Measurements from ENCODE around the gene RHOXF2. TPM values are rescaled to one million over a fixed set of nuclear protein-coding genes. Genes with fewer than 3 reads are reported as not detected.

RHOXF2 gene
- total and polyA plus RNA-seq, 9 of the 15 experiments (the other 6 are each of a cell fraction or from before 2014, with no cell fraction given), result 36.0 to 200 (median 141) TPM

DNA sequence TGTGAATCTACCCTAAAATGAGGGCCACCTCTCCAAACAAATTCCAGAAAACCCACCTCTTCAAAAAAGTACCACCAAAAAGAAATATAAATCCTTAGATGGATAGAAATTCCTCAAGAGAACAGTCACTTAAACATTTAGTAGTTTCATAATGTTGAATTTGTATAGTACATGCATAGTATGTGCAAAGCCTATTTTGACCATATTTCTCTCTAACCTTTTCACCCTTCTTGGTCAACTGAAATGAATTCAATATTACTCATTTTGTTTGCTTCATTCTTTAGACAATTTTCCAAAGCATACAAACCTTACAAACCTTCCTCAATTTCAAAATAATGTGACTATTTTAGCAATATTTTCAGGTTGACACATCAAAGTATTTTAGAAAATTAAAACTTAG, 46.8 kb upstream of the RHOXF2 start (continued):
- TF ChIP-seq, protein P1, sequence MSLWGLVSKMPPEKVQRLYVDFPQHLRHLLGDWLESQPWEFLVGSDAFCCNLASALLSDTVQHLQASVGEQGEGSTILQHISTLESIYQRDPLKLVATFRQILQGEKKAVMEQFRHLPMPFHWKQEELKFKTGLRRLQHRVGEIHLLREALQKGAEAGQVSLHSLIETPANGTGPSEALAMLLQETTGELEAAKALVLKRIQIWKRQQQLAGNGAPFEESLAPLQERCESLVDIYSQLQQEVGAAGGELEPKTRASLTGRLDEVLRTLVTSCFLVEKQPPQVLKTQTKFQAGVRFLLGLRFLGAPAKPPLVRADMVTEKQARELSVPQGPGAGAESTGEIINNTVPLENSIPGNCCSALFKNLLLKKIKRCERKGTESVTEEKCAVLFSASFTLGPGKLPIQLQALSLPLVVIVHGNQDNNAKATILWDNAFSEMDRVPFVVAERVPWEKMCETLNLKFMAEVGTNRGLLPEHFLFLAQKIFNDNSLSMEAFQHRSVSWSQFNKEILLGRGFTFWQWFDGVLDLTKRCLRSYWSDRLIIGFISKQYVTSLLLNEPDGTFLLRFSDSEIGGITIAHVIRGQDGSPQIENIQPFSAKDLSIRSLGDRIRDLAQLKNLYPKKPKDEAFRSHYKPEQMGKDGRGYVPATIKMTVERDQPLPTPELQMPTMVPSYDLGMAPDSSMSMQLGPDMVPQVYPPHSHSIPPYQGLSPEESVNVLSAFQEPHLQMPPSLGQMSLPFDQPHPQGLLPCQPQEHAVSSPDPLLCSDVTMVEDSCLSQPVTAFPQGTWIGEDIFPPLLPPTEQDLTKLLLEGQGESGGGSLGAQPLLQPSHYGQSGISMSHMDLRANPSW (CRISPR knock-in tag; IDR thresholded peaks at IDR 0.05), result no peak
- TF ChIP-seq ZBTB26 (CRISPR knock-in tag; IDR thresholded peaks at IDR 0.05) (no peak), NKRF (IDR thresholded peaks at IDR 0.05; ENCODE audit: borderline replicate concordance) (no peak), ZNF212 (CRISPR knock-in tag; IDR thresholded peaks at IDR 0.05) (no peak), ZNF282 (CRISPR knock-in tag; IDR thresholded peaks at IDR 0.05) (no peak), SAFB (IDR thresholded peaks at IDR 0.05; ENCODE audit: borderline replicate concordance, low read depth, low read length) (no peak), ZBTB7A (IDR thresholded peaks at IDR 0.05; ENCODE audit: borderline replicate concordance, control insufficient read depth, low read depth, low read length) (no peak), ILK (tag; IDR thresholded peaks at IDR 0.05; ENCODE audit: borderline replicate concordance, low read depth) (no peak), ZNF398 (CRISPR knock-in tag; IDR thresholded peaks at IDR 0.05) (no peak)
